ENCODE results near the gene MUCL1.
"Not testable (repeated sequence)": the region's sequence is repeated elsewhere in the genome, so short reads cannot be mapped to it uniquely, and the experiment has no call there.

DNA sequence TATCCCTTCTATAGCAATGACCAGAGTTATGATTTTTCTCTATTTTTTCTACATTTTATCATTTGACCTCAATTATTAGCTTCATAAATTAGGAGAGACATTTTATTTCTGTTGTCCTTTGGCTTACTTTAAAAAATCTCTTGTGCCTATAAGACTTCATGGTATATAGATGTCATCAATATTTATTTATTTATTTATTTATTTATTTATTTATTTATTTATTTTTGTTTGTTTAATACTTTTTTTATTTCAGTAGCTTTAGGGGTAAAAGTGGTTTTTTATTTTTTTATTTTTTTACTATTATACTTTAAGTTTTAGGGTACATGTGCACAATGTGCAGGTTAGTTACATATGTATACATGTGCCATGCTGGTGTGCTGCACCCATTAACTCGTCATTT is 28.3 kb downstream of the MUCL1 start:
- not testable (repeated sequence) for TF ChIP-seq TSHZ2 (CRISPR knock-in tag; IDR thresholded peaks at IDR 0.05); CREB5 (CRISPR knock-in tag; IDR thresholded peaks at IDR 0.05; ENCODE audit: low read depth); ARNTL (CRISPR knock-in tag; IDR thresholded peaks at IDR 0.05; ENCODE audit: borderline replicate concordance, low read depth); PPARA (CRISPR knock-in tag; IDR thresholded peaks at IDR 0.05; ENCODE audit: borderline replicate concordance); RARB (CRISPR knock-in tag; IDR thresholded peaks at IDR 0.05); ZFP3 (CRISPR knock-in tag; IDR thresholded peaks at IDR 0.05); SNAI2 (CRISPR knock-in tag; IDR thresholded peaks at IDR 0.05); BACH2 (CRISPR knock-in tag; IDR thresholded peaks at IDR 0.05; ENCODE audit: borderline replicate concordance); TOX (CRISPR knock-in tag; IDR thresholded peaks at IDR 0.05; ENCODE audit: borderline replicate concordance)
- TF ChIP-seq, protein P1, sequence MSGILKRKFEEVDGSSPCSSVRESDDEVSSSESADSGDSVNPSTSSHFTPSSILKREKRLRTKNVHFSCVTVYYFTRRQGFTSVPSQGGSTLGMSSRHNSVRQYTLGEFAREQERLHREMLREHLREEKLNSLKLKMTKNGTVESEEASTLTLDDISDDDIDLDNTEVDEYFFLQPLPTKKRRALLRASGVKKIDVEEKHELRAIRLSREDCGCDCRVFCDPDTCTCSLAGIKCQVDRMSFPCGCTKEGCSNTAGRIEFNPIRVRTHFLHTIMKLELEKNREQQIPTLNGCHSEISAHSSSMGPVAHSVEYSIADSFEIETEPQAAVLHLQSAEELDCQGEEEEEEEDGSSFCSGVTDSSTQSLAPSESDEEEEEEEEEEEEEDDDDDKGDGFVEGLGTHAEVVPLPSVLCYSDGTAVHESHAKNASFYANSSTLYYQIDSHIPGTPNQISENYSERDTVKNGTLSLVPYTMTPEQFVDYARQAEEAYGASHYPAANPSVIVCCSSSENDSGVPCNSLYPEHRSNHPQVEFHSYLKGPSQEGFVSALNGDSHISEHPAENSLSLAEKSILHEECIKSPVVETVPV (CRISPR knock-in tag; IDR thresholded peaks at IDR 0.05) = not testable (repeated sequence)
- TF ChIP-seq, protein P2, sequence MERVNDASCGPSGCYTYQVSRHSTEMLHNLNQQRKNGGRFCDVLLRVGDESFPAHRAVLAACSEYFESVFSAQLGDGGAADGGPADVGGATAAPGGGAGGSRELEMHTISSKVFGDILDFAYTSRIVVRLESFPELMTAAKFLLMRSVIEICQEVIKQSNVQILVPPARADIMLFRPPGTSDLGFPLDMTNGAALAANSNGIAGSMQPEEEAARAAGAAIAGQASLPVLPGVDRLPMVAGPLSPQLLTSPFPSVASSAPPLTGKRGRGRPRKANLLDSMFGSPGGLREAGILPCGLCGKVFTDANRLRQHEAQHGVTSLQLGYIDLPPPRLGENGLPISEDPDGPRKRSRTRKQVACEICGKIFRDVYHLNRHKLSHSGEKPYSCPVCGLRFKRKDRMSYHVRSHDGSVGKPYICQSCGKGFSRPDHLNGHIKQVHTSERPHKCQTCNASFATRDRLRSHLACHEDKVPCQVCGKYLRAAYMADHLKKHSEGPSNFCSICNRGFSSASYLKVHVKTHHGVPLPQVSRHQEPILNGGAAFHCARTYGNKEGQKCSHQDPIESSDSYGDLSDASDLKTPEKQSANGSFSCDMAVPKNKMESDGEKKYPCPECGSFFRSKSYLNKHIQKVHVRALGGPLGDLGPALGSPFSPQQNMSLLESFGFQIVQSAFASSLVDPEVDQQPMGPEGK (CRISPR knock-in tag; IDR thresholded peaks at IDR 0.05; ENCODE audit: borderline replicate concordance) = not testable (repeated sequence)
- TF ChIP-seq, protein P3, sequence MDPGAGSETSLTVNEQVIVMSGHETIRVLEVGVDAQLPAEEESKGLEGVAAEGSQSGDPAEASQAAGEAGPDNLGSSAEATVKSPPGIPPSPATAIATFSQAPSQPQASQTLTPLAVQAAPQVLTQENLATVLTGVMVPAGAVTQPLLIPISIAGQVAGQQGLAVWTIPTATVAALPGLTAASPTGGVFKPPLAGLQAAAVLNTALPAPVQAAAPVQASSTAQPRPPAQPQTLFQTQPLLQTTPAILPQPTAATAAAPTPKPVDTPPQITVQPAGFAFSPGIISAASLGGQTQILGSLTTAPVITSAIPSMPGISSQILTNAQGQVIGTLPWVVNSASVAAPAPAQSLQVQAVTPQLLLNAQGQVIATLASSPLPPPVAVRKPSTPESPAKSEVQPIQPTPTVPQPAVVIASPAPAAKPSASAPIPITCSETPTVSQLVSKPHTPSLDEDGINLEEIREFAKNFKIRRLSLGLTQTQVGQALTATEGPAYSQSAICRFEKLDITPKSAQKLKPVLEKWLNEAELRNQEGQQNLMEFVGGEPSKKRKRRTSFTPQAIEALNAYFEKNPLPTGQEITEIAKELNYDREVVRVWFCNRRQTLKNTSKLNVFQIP (CRISPR knock-in tag; IDR thresholded peaks at IDR 0.05; ENCODE audit: borderline replicate concordance, low read depth) = not testable (repeated sequence)

All from SK-N-SH treated with all-trans-retinoic acid at 6 μM for 48 hours (cell line).